Loucy (cell line): ENCODE measurements around the gene QSOX1.

Source experiments
- EZH2phosphoT487 ChIP-seq: fragments of 200-600 bp; IDR thresholded peaks from 2 replicates; pipeline ENCODE4 v1.6.1; 2018; ENCODE audit warnings: antibody characterized with exemption, mild to moderate bottlenecking, moderate library complexity, borderline replicate concordance
- TF ChIP-seq, protein P1 (sequence below): fragments of 200-600 bp; sonication (generic); conservative IDR thresholded peaks from 2 replicates; pipeline ENCODE4 v1.5.1; 2014; ENCODE audit warnings: mild to moderate bottlenecking, antibody characterized with exemption, low read length

GRCh38 chr1:180246579-180246978 lies 91.9 kb downstream of the QSOX1 start:
- TF ChIP-seq, protein P1, sequence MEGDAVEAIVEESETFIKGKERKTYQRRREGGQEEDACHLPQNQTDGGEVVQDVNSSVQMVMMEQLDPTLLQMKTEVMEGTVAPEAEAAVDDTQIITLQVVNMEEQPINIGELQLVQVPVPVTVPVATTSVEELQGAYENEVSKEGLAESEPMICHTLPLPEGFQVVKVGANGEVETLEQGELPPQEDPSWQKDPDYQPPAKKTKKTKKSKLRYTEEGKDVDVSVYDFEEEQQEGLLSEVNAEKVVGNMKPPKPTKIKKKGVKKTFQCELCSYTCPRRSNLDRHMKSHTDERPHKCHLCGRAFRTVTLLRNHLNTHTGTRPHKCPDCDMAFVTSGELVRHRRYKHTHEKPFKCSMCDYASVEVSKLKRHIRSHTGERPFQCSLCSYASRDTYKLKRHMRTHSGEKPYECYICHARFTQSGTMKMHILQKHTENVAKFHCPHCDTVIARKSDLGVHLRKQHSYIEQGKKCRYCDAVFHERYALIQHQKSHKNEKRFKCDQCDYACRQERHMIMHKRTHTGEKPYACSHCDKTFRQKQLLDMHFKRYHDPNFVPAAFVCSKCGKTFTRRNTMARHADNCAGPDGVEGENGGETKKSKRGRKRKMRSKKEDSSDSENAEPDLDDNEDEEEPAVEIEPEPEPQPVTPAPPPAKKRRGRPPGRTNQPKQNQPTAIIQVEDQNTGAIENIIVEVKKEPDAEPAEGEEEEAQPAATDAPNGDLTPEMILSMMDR: no peak
- TF ChIP-seq EZH2phosphoT487: no peak
